Nasal cavity respiratory epithelium epithelial cell of viscerocranial mucosa (primary cell): ENCODE results near the gene TUT7. TPM values are rescaled to one million over a fixed set of nuclear protein-coding genes. Genes with fewer than 3 reads are reported as not detected.

ENCODE experiments used
- total RNA-seq: library from RNA; depleted of rRNA; stranded (reverse); fragments of >200 nt; gene quantifications from 2 replicates; pipeline ENCODE4 v1.2.3, GENCODE V29; 2014

TUT7 gene, protein sequence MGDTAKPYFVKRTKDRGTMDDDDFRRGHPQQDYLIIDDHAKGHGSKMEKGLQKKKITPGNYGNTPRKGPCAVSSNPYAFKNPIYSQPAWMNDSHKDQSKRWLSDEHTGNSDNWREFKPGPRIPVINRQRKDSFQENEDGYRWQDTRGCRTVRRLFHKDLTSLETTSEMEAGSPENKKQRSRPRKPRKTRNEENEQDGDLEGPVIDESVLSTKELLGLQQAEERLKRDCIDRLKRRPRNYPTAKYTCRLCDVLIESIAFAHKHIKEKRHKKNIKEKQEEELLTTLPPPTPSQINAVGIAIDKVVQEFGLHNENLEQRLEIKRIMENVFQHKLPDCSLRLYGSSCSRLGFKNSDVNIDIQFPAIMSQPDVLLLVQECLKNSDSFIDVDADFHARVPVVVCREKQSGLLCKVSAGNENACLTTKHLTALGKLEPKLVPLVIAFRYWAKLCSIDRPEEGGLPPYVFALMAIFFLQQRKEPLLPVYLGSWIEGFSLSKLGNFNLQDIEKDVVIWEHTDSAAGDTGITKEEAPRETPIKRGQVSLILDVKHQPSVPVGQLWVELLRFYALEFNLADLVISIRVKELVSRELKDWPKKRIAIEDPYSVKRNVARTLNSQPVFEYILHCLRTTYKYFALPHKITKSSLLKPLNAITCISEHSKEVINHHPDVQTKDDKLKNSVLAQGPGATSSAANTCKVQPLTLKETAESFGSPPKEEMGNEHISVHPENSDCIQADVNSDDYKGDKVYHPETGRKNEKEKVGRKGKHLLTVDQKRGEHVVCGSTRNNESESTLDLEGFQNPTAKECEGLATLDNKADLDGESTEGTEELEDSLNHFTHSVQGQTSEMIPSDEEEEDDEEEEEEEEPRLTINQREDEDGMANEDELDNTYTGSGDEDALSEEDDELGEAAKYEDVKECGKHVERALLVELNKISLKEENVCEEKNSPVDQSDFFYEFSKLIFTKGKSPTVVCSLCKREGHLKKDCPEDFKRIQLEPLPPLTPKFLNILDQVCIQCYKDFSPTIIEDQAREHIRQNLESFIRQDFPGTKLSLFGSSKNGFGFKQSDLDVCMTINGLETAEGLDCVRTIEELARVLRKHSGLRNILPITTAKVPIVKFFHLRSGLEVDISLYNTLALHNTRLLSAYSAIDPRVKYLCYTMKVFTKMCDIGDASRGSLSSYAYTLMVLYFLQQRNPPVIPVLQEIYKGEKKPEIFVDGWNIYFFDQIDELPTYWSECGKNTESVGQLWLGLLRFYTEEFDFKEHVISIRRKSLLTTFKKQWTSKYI (N-terminal part only)
- 42.4 and 72.7 TPM in 2 replicates for total RNA-seq

DNA sequence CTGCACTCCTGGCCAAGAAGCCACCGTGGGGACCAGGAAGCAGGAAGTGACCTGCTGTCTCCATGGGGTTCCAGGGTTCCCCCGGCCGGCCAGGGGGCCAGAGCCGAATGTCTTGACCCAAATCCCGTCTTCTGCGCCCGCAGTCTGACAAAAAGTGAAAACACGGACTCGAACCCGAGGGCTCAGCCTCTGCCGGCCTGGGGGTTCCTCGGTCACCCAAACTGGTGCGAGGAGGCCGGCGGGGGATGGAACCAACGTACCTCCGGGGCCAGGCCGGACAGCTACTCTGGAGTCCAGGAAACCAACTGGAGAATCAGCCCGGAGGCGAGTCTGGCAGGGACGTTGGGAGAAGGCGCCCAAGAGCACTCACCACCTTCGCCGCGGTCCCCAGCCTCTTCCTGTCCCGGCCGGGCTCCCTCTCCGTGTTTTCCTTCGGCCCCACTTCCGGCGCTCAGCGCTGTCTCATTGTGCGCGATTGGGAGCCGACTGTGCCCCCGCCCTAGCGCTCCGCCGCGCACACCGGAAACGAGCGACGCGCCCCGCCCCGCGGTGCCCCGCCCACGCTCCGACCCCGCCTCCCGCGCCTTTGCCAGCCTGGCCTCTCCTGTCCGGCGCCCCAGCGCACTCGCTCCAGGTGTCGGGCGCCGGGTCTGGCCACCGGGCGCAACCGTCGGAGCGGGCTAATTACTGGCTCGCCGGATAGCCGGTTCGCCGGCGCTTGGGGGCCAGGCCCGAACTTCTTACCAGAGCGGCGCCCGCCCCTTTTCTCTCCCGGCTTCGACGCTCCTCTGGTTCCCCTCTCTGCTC lies at the start of gene TUT7:
Gene TUT7, minus strand, starts transcription at position 400 of the 807 bp plus-strand sequence. CDS start 1,211 bp downstream, outside the sequence.

DNA sequence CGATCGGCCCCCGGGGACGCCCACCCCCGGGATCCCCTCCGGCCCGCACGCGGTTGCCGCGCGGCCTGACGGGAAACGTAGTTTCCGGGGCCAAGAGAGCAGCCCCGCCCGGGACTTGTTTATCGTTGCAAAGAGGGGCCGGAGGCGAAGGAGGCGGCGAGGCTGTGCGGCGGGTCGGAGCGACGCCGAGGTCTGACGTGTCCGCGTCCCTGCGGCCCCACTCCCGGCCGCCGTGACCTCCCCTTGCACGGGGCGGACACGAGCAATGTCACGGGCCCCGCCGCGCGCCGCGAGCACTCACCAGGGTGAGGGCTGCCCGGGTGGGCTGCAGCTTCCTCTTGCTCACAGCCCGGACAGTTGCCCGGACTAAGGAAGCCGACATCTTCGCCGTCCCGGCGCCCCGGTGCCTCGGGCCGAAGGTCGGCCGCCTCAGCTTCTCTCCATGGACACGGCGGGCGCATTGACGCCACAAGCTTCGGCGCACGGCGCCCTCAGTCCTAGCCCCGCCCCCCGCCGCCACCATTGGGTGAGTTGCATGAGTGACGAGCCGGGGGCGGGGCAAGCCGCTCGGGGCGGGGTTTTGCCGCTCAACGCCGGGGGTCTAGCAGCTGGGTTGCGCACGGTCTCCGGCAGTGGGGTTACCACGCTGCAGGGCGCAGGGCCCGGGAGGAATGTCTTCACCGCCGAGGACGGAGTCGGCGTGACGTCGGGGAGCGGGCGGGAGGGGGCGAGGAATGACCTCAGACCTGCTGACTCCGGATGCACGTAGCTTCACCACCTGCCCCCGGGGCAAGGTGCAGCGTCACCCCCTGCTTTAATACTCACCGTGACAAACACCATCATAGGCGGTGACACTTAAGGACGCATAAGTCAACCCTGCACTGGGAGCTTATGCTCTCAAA lies 71.9 kb downstream of the TUT7 start, which contains the start of gene ISCA1:
Gene ISCA1, minus strand, starts transcription at position 462 of the 902 bp plus-strand sequence. Its CDS starts 80 bp downstream, at position 382.

DNA sequence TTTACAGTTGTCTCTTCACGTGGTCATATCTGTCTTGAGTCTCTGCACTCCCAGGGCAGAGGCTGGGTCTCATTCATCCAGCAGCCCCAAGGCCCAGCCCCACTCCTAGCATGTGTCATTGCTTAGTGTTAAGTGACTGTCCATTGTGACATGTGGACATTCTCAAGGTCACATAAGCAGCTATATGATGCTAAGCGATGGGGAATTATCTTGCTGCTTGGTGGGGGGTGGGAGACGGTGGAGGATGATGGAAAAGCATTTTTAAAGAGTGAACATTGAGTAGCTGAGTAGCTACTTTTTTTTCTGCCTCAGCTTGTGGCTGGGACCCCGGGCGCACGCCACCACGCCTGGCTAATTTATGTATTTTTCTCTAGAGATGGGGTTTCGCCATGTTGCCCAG lies 94.7 kb downstream of the TUT7 start, which contains the start of gene C9orf153:
Gene C9orf153, minus strand, starts transcription at position 101 of the 400 bp plus-strand sequence. CDS start 30,054 bp downstream, outside the sequence.

Other genes with a start within 250 kb of the TUT7 start
- gene C9orf153, start 94.8 kb downstream of the TUT7 start, total RNA-seq = 0.34 and 0.64 TPM in 2 replicates
- 23.9 and 28.0 TPM in 2 replicates for gene ISCA1, start 71.9 kb downstream of the TUT7 start, total RNA-seq